ENCODE data around the gene YBEY.

DNA sequence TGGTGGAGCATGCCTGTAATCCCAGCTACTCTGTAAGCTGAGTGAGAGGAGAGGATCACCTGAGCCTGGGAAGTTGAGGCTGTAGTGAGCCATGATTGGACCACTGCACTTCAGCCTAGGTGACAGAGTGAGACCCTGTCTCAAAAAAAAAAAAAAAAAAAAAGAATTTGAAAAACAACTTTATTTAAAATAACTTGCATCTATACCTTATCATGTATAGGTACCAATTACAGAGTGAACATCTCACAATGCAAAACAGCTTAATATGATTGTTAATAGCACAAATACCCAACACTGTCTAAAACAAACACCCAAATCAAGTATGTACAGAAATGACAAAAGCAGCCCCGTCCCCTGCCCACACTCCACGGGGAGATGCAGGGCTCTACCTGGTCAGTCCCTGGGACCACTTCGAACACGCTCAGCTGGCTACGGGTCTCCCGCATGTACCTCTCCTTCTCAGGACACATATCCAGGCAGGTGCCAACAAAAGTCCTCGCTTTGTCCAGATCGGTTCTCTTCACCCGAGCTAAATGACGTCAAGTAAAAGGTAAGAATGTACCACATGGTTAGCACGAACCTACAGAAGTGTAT, 11.2 kb upstream of the YBEY start:
- TF ChIP-seq EZH2 (IDR thresholded peaks at IDR 0.05; ENCODE audit: insufficient read depth, poor library complexity, severe bottlenecking) = no peak
- TF ChIP-seq EZH2phosphoT487 (IDR thresholded peaks at IDR 0.05; ENCODE audit: insufficient read depth, low read depth) = no peak

Data from GM23248 (cell line).